HCT116 (cell line): ENCODE results near the gene LHPP. TPM values are rescaled to one million over a fixed set of nuclear protein-coding genes. Genes with fewer than 3 reads are reported as not detected.

Experiments used
- ATAC-seq: fragments of 200-7000 bp; cut with Tn5 transposase; 2 replicates; pipeline ENCODE4 v1.9.1; 2020; ENCODE audit warnings: mild to moderate bottlenecking, moderate library complexity
- BruUV-seq: library from RNA; stranded (reverse); fragments of 400-500 nt; replicated peaks from 2 replicates; lab custom pipeline; 2021; lab: Mats Ljungman, UMichigan
- CTCF ChIA-PET: fragments of 300-600 bp; sonication (Branson Sonifier 250); formaldehyde crosslinking; loops from one replicate; lab custom pipeline; 2021; ENCODE audit warnings: antibody characterized with exemption; lab: Charles Lee
- POLR2A ChIA-PET: fragments of 300-600, 350-600 bp; sonication (Branson Sonifier 250); formaldehyde crosslinking; loops from one replicate; lab custom pipeline; 2021; ENCODE audit warnings: antibody characterized with exemption; lab: Charles Lee
- RAD21 ChIA-PET, 2 experiments: fragments of 300-600 bp; sonication (Branson Sonifier 250); formaldehyde crosslinking; loops; one replicate each; lab custom pipeline; 2023; ENCODE audit warnings: low total read pairs in 2 of 2; ENCODE audit not compliant: uncharacterized antibody in 2 of 2, unreplicated experiment in 2 of 2, low non-redundant PET in 1 of 2; lab: Charles Lee
- DNase-seq: peaks from one replicate; pipeline ENCODE4 v3.0.0-alpha.2; 2010; ENCODE audit warnings: low read depth, low spot score
- H2AFZ ChIP-seq: fragments of 200-600 bp; shearing (Covaris generic), sonication (generic); 2 replicates; pipeline ENCODE4 v1.6.1; 2017; ENCODE audit warnings: low read depth, mixed run types, mixed read lengths, antibody characterized with exemption, low read length; ENCODE audit not compliant: poor library complexity, severe bottlenecking
- H3K27ac ChIP-seq: 2 replicates; pipeline ENCODE4 v1.5.1; 2012; ENCODE audit warnings: low read depth, low read length
- H3K27me3 ChIP-seq: fragments of 200-600 bp; sonication (generic); 2 replicates; pipeline ENCODE4 v1.6.1; 2016; ENCODE audit warnings: mixed run types, low read length, mixed read lengths; ENCODE audit not compliant: insufficient read depth
- H3K36me3 ChIP-seq, 2 experiments: fragments of 200-500 bp in 1 of 2; fragments of 200-600 bp in 1 of 2; sonication (Bioruptor generic) in 1 of 2; sonication (generic) in 1 of 2; 2 replicates each; pipeline versions ENCODE4 v1.5.1 to v1.6.1; 2014 to 2016; ENCODE audit warnings: low read length in 2 of 2, inconsistent platforms in 1 of 2, mixed read lengths in 1 of 2, mixed run types in 1 of 2; ENCODE audit not compliant: insufficient read depth in 2 of 2, control insufficient read depth in 1 of 2
- H3K4me1 ChIP-seq, 2 experiments: fragments of 200-600 bp in 1 of 2; sonication (generic) in 1 of 2; 2 replicates each; pipeline versions ENCODE4 v1.5.1 to v1.6.1; 2012 to 2017; ENCODE audit warnings: low read length in 2 of 2, inconsistent platforms in 1 of 2, mild to moderate bottlenecking in 1 of 2, mixed read lengths in 1 of 2, mixed run types in 1 of 2, moderate library complexity in 1 of 2; ENCODE audit not compliant: insufficient read depth in 2 of 2, control insufficient read depth in 1 of 2
- H3K4me2 ChIP-seq: fragments of 200-600 bp; sonication (generic); 2 replicates; pipeline ENCODE4 v1.6.1; 2017; ENCODE audit warnings: mixed run types, low read length, mixed read lengths
- H3K4me3 ChIP-seq, 2 experiments: fragments of 200-600 bp in 1 of 2; sonication (generic) in 1 of 2; replicated peaks in 1 of 2; 2 replicates each; pipeline ENCODE4 v1.5.1; 2011 to 2016; ENCODE audit warnings: low read length in 2 of 2, control low read depth in 1 of 2, low read depth in 1 of 2, mild to moderate bottlenecking in 1 of 2, mixed read lengths in 1 of 2, mixed run types in 1 of 2
- H3K79me2 ChIP-seq: fragments of 200-600 bp; sonication (generic); 2 replicates; pipeline ENCODE4 v1.6.1; 2017; ENCODE audit warnings: mild to moderate bottlenecking, mixed run types, low read length, moderate library complexity, mixed read lengths; ENCODE audit not compliant: insufficient read depth
- H3K9ac ChIP-seq: fragments of 200-600 bp; sonication (generic); 2 replicates; pipeline ENCODE4 v1.6.1; 2016; ENCODE audit warnings: low read length, mixed read lengths
- H3K9me2 ChIP-seq: fragments of 200-600 bp; sonication (generic), shearing (Covaris generic); 2 replicates; pipeline ENCODE4 v1.6.1; 2017; ENCODE audit warnings: mixed run types, mild to moderate bottlenecking, moderate library complexity; ENCODE audit not compliant: insufficient read depth
- H3K9me3 ChIP-seq, 2 experiments: fragments of 200-500 bp in 1 of 2; fragments of 200-600 bp in 1 of 2; sonication (Bioruptor generic) in 1 of 2; sonication (generic) in 1 of 2; 2 replicates each; pipeline ENCODE4 v1.6.1; 2014 to 2017; ENCODE audit warnings: low read length in 2 of 2, mixed read lengths in 2 of 2, inconsistent platforms in 1 of 2, low read depth in 1 of 2, mild to moderate bottlenecking in 1 of 2, mixed run types in 1 of 2, moderate library complexity in 1 of 2; ENCODE audit not compliant: control insufficient read depth in 1 of 2, insufficient read depth in 1 of 2
- H4K20me1 ChIP-seq: fragments of 200-600 bp; sonication (generic), shearing (Covaris generic); 2 replicates; pipeline ENCODE4 v1.6.1; 2017; ENCODE audit warnings: mixed run types, mild to moderate bottlenecking, moderate library complexity; ENCODE audit not compliant: insufficient read depth
- CBX3 ChIP-seq: IDR thresholded peaks from 2 replicates; pipeline ENCODE4 v1.6.1; 2012; ENCODE audit warnings: low read depth
- CEBPB ChIP-seq: IDR thresholded peaks from 2 replicates; pipeline ENCODE4 v1.6.1; 2012; ENCODE audit warnings: low read depth
- ELF1 ChIP-seq: IDR thresholded peaks from 2 replicates; pipeline ENCODE4 v1.6.1; 2012; ENCODE audit warnings: low read depth, borderline replicate concordance
- EZH2 ChIP-seq: fragments of 200-600 bp; sonication (generic); IDR thresholded peaks from 2 replicates; pipeline ENCODE4 v1.6.1; 2017; ENCODE audit warnings: antibody characterized with exemption, mixed run types
- EZH2phosphoT487 ChIP-seq: fragments of 200-600 bp; IDR thresholded peaks from 2 replicates; pipeline ENCODE4 v1.6.1; 2018; ENCODE audit warnings: antibody characterized with exemption, borderline replicate concordance
- FOSL1 ChIP-seq: IDR thresholded peaks from 2 replicates; pipeline ENCODE4 v1.6.1; 2012; ENCODE audit warnings: low read depth
- JUND ChIP-seq: IDR thresholded peaks from 2 replicates; pipeline ENCODE4 v1.6.1; 2012
- POLR2A ChIP-seq: IDR thresholded peaks from 2 replicates; pipeline ENCODE4 v1.7.0; 2011; ENCODE audit warnings: borderline replicate concordance; ENCODE audit not compliant: insufficient read depth, insufficient read length; ENCODE audit errors: extremely low read depth
- POLR2AphosphoS5 ChIP-seq: IDR thresholded peaks from 2 replicates; pipeline ENCODE4 v1.6.1; 2011; ENCODE audit warnings: mild to moderate bottlenecking, low read depth, low read length, moderate library complexity
- RAD21 ChIP-seq: IDR thresholded peaks from 2 replicates; pipeline ENCODE4 v1.6.1; 2012; ENCODE audit warnings: low read depth, mild to moderate bottlenecking
- SIN3A ChIP-seq: IDR thresholded peaks from 2 replicates; pipeline ENCODE4 v1.6.1; 2012; ENCODE audit warnings: low read depth
- SP1 ChIP-seq: IDR thresholded peaks from 2 replicates; pipeline ENCODE4 v1.6.1; 2012; ENCODE audit warnings: low read depth
- SRF ChIP-seq: IDR thresholded peaks from 2 replicates; pipeline ENCODE4 v1.6.1; 2012; ENCODE audit warnings: low read depth
- TCF7L2 ChIP-seq: IDR thresholded peaks from 2 replicates; pipeline ENCODE4 v1.7.0; 2011; ENCODE audit warnings: borderline replicate concordance, inconsistent platforms; ENCODE audit not compliant: insufficient read depth, insufficient read length; ENCODE audit errors: extremely low read depth
- YY1 ChIP-seq: IDR thresholded peaks from 2 replicates; pipeline ENCODE4 v1.6.1; 2011; ENCODE audit warnings: low read length, low read depth, moderate library complexity, mild to moderate bottlenecking; ENCODE audit not compliant: insufficient replicate concordance; ENCODE audit errors: extremely low read depth
- intact Hi-C: fragments of 100-400 bp; cut with micrococcal nuclease; formaldehyde crosslinking; loops from 2 replicates; pipeline ENCODE4 v1.10.0; 2022
- total RNA-seq: library from RNA; stranded (reverse); gene quantifications from one replicate; pipeline ENCODE4 v1.2.1, GENCODE V29; 2021; ENCODE audit not compliant: unreplicated experiment
- TF ChIP-seq, protein P1 (sequence below): IDR thresholded peaks from 2 replicates; pipeline ENCODE4 v1.6.1; 2012; ENCODE audit warnings: low read depth
- TF ChIP-seq, protein P2 (sequence below): IDR thresholded peaks from 2 replicates; pipeline ENCODE4 v1.6.1; 2012
- TF ChIP-seq, protein P3 (sequence below): IDR thresholded peaks from 2 replicates; pipeline ENCODE4 v1.6.1; 2012
- TF ChIP-seq, protein P4 (sequence below): IDR thresholded peaks from 2 replicates; pipeline ENCODE4 v1.6.1; 2011; ENCODE audit warnings: mild to moderate bottlenecking, low read length, moderate library complexity; ENCODE audit not compliant: insufficient replicate concordance; ENCODE audit errors: extremely low read depth

Gene LHPP
- total RNA-seq, 1 experiment from 2014 or later, result 45.8 TPM

DNA sequence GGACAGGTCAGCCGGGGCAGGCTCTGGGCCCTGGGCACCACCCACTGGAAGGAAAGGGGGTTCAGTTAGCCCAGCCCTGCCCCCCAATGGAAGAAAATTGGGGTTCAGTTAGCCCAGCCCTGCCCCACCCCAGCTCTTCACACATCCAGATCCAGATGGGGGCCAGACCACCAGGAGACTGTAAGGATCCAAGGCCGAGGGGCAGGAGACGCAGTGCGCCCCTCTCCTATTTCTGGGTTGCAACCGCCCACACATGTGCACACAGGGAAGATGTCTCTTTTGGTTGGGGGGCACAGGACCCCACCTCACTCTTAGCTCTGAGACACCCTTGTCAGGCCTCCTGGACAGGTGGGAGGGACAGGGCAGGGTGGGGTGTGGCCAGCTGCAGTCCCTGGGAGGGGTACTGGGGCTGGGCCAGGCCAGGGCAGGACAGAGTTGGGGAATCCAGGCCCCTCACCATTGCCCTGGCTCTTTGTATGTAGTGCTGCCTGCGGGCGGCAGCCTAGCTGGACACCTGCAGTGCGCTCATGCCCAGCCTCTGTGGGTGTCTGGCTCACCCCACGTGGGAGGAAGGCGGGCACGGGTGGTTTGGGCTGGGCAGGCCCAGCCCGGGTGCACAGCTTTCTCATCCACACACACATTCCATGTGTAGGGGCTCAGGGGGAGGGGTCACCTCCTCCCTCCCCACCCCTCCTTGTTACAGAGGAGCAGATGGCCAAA is 141.2 kb downstream of the LHPP start:
- Histone ChIP-seq H3K27ac (no peak overlapping the region; the same call in 1 of the 2 replicates), H2AFZ (no peak overlapping the region), H3K9me2 (no peaks in the 10 kb centered on the region), H4K20me1 (no peaks in the 10 kb centered on the region), H3K4me2 (no peak overlapping the region), H3K27me3 (no peaks in the 10 kb centered on the region), H3K79me2 (no peaks in the 10 kb centered on the region), H3K9me3 (no peaks in the 10 kb centered on the region), H3K9ac (no peak overlapping the region), H3K4me3 (no peak overlapping the region), H3K4me1 (no peaks in the 10 kb centered on the region), H3K36me3 (no peaks in the 10 kb centered on the region)
- no peak for ATAC-seq
- RAD21 ChIA-PET, result no interaction called here
- CTCF ChIA-PET, result no interaction called here
- intact Hi-C loops, result no loop called here
- POLR2A ChIA-PET, result no interaction called here
- TF ChIP-seq POLR2AphosphoS5 (no peak), FOSL1 (no peak), RAD21 (no peak), ELF1 (no peak), CBX3 (no peak), TCF7L2 (no peak), SRF (no peak), YY1 (no peak), SP1 (no peak), CEBPB (no peak), SIN3A (no peak), EZH2 (no peak), JUND (no peak), EZH2phosphoT487 (no peak), POLR2A (no peak)
- TF ChIP-seq, protein P1, sequence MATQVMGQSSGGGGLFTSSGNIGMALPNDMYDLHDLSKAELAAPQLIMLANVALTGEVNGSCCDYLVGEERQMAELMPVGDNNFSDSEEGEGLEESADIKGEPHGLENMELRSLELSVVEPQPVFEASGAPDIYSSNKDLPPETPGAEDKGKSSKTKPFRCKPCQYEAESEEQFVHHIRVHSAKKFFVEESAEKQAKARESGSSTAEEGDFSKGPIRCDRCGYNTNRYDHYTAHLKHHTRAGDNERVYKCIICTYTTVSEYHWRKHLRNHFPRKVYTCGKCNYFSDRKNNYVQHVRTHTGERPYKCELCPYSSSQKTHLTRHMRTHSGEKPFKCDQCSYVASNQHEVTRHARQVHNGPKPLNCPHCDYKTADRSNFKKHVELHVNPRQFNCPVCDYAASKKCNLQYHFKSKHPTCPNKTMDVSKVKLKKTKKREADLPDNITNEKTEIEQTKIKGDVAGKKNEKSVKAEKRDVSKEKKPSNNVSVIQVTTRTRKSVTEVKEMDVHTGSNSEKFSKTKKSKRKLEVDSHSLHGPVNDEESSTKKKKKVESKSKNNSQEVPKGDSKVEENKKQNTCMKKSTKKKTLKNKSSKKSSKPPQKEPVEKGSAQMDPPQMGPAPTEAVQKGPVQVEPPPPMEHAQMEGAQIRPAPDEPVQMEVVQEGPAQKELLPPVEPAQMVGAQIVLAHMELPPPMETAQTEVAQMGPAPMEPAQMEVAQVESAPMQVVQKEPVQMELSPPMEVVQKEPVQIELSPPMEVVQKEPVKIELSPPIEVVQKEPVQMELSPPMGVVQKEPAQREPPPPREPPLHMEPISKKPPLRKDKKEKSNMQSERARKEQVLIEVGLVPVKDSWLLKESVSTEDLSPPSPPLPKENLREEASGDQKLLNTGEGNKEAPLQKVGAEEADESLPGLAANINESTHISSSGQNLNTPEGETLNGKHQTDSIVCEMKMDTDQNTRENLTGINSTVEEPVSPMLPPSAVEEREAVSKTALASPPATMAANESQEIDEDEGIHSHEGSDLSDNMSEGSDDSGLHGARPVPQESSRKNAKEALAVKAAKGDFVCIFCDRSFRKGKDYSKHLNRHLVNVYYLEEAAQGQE, result no peak
- TF ChIP-seq, protein P2, sequence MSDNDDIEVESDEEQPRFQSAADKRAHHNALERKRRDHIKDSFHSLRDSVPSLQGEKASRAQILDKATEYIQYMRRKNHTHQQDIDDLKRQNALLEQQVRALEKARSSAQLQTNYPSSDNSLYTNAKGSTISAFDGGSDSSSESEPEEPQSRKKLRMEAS, result no peak
- TF ChIP-seq, protein P3, sequence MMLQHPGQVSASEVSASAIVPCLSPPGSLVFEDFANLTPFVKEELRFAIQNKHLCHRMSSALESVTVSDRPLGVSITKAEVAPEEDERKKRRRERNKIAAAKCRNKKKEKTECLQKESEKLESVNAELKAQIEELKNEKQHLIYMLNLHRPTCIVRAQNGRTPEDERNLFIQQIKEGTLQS, result no peak
- TF ChIP-seq, protein P4, sequence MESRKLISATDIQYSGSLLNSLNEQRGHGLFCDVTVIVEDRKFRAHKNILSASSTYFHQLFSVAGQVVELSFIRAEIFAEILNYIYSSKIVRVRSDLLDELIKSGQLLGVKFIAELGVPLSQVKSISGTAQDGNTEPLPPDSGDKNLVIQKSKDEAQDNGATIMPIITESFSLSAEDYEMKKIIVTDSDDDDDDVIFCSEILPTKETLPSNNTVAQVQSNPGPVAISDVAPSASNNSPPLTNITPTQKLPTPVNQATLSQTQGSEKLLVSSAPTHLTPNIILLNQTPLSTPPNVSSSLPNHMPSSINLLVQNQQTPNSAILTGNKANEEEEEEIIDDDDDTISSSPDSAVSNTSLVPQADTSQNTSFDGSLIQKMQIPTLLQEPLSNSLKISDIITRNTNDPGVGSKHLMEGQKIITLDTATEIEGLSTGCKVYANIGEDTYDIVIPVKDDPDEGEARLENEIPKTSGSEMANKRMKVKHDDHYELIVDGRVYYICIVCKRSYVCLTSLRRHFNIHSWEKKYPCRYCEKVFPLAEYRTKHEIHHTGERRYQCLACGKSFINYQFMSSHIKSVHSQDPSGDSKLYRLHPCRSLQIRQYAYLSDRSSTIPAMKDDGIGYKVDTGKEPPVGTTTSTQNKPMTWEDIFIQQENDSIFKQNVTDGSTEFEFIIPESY, result no peak
- TF ChIP-seq, all 23 proteins: peak for 0
- no peak for DNase-seq
- BruUV-seq, result no TSS peak
